RWPE2 (cell line): Measurements from ENCODE around the gene CACNB2.

Experiments
- ATAC-seq: fragments of 200-7000 bp; cut with Tn5 transposase; 3 replicates; pipeline ENCODE4 v1.9.1; 2021; ENCODE audit warnings: low read depth
- DNase-seq: peaks from one replicate; pipeline ENCODE4 v3.0.0-alpha.2; 2020; ENCODE audit warnings: low spot score
- H3K27ac ChIP-seq: fragments of 450-650 bp; 2 replicates; pipeline ENCODE4 v1.5.1; 2017; ENCODE audit warnings: mild to moderate bottlenecking; ENCODE audit not compliant: poor library complexity, severe bottlenecking
- H3K27me3 ChIP-seq: fragments of 250-450 bp; sonication (Bioruptor Pico); 2 replicates; pipeline ENCODE4 v1.5.1; 2021; ENCODE audit warnings: mild to moderate bottlenecking, moderate library complexity; ENCODE audit not compliant: insufficient read depth, poor library complexity, severe bottlenecking
- H3K36me3 ChIP-seq: fragments of 250-450 bp; sonication (Bioruptor Pico); 2 replicates; pipeline ENCODE4 v1.5.1; 2020; ENCODE audit warnings: low read depth, mild to moderate bottlenecking, moderate library complexity
- H3K4me1 ChIP-seq: fragments of 250-450 bp; sonication (Bioruptor Pico); 2 replicates; pipeline ENCODE4 v1.5.1; 2021; ENCODE audit warnings: mild to moderate bottlenecking, moderate library complexity; ENCODE audit not compliant: insufficient read depth, poor library complexity, severe bottlenecking
- H3K4me3 ChIP-seq: fragments of 250-450 bp; sonication (Bioruptor Pico); 2 replicates; pipeline ENCODE4 v1.5.1; 2021; ENCODE audit warnings: mild to moderate bottlenecking, moderate library complexity; ENCODE audit not compliant: severe bottlenecking
- H3K9me3 ChIP-seq: fragments of 250-450 bp; sonication (Bioruptor Pico); 2 replicates; pipeline ENCODE4 v1.5.1; 2021; ENCODE audit warnings: mild to moderate bottlenecking, moderate library complexity; ENCODE audit not compliant: severe bottlenecking
- TF ChIP-seq, protein P1 (sequence below): fragments of 450-650 bp; IDR thresholded peaks from one replicate; pipeline ENCODE4 v1.5.1; 2017; ENCODE audit warnings: mild to moderate bottlenecking, moderate library complexity; ENCODE audit not compliant: poor library complexity, severe bottlenecking

The CACNB2 gene

GRCh38 chr10:18378766-18379165 is 238.5 kb downstream of the CACNB2 start:
- ATAC-seq: no peak

GRCh38 chr10:18381679-18382078 is 241.5 kb downstream of the CACNB2 start:
- Histone ChIP-seq H3K27me3 (no peaks in the 10 kb centered on the region), H3K36me3 (no peaks in the 10 kb centered on the region), H3K4me1 (no peaks in the 10 kb centered on the region), H3K27ac (no peak overlapping the region), H3K9me3 (no peaks in the 10 kb centered on the region), H3K4me3 (no peak overlapping the region)
- no peak for DNase-seq
- TF ChIP-seq, protein P1, sequence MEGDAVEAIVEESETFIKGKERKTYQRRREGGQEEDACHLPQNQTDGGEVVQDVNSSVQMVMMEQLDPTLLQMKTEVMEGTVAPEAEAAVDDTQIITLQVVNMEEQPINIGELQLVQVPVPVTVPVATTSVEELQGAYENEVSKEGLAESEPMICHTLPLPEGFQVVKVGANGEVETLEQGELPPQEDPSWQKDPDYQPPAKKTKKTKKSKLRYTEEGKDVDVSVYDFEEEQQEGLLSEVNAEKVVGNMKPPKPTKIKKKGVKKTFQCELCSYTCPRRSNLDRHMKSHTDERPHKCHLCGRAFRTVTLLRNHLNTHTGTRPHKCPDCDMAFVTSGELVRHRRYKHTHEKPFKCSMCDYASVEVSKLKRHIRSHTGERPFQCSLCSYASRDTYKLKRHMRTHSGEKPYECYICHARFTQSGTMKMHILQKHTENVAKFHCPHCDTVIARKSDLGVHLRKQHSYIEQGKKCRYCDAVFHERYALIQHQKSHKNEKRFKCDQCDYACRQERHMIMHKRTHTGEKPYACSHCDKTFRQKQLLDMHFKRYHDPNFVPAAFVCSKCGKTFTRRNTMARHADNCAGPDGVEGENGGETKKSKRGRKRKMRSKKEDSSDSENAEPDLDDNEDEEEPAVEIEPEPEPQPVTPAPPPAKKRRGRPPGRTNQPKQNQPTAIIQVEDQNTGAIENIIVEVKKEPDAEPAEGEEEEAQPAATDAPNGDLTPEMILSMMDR: no peak
- no peak for ATAC-seq

More at GRCh38 chr10:18378766-18379165, 238.5 kb downstream of the CACNB2 start:
- Histone ChIP-seq H3K4me1 (no peaks in the 10 kb centered on the region), H3K27me3 (no peaks in the 10 kb centered on the region), H3K9me3 (no peaks in the 10 kb centered on the region), H3K27ac (no peak overlapping the region), H3K36me3 (no peaks in the 10 kb centered on the region), H3K4me3 (no peak overlapping the region)
- no peak for DNase-seq
- TF ChIP-seq, protein P1: no peak

DNA sequence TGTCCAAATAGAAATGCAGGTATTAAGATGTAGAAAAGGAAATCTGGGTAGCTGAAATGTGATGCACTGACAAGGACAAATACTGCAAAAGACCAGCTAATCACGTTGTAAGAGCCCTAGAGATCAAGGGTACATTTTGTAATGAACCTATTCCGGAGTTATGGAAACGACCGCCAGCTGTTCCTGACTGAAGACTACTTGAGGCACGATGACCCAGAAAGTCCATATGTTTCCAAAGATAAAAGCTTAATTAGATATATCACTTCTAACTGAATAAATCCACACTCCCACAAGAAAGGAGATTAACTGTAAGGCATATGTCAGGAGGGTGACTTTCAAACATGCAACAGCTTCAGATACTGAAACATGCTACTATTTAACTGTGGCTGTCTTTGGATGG is 257.7 kb downstream of the CACNB2 start:
- no peak overlapping the region for H3K4me3 ChIP-seq
- ATAC-seq (no peak), DNase-seq (no peak)
- no peaks in the 10 kb centered on the region for H3K36me3 ChIP-seq
- H3K27me3 ChIP-seq: peaks cover 30% of the 10 kb centered on the region
- no peak overlapping the region for H3K27ac ChIP-seq
- TF ChIP-seq, protein P1: no peak
- H3K4me1 ChIP-seq: no peaks in the 10 kb centered on the region
- H3K9me3 ChIP-seq: no peaks in the 10 kb centered on the region

DNA sequence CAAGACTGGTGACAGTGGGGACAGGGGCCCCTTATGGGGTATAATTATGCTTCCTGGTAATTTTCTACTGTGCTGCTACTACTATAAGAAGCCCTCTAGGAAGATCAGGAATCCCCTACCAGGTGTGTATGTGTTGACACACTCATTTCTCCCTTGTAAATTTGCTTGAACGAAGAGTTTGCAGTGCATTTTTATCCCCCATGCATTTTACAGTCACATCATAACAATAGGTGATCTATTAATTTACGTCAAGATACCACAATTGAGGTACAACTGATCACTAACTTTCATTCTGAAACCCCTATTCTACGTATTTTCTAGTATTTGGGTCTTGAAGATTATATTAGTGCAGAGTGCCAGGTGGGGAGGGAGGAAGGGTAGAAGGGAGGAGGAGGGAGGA is 258.9 kb downstream of the CACNB2 start:
- H3K27ac ChIP-seq: no peak overlapping the region
- H3K9me3 ChIP-seq: no peaks in the 10 kb centered on the region
- H3K27me3 ChIP-seq: peaks cover 29% of the 10 kb centered on the region
- no peaks in the 10 kb centered on the region for H3K36me3 ChIP-seq
- H3K4me1 ChIP-seq: no peaks in the 10 kb centered on the region
- DNase-seq (no peak), ATAC-seq (no peak)
- TF ChIP-seq, protein P1: no peak
- H3K4me3 ChIP-seq: no peak overlapping the region

- Histone ChIP-seq H3K4me1 (no peaks in the 10 kb centered on the region), H3K9me3 (no peaks in the 10 kb centered on the region), H3K4me3 (no peak overlapping the region), H3K27ac (no peak overlapping the region), H3K27me3 (peaks cover 36% of the 10 kb centered on the region), H3K36me3 (no peaks in the 10 kb centered on the region)
- ATAC-seq: peak; percentile 10; the same call in 1 of the 3 replicates
- TF ChIP-seq, protein P1: no peak
- DNase-seq: no peak
Observed at GRCh38 chr10:18400201-18400905, 260.1 kb downstream of the CACNB2 start.
